HepG2 (cell line): ENCODE results near the gene F13B. TPM values are rescaled to one million over a fixed set of nuclear protein-coding genes. Genes with fewer than 3 reads are reported as not detected.

Experiments used
- ATAC-seq: fragments of 200-7000 bp; cut with Tn5 transposase; 3 replicates; pipeline ENCODE4 v1.9.1; 2020; ENCODE audit warnings: mild to moderate bottlenecking, moderate library complexity
- BruUV-seq: library from RNA; stranded (reverse); fragments of 400-500 nt; replicated peaks from 2 replicates; lab custom pipeline; 2021; lab: Mats Ljungman, UMichigan
- CTCF ChIA-PET: fragments of 300-600 bp; formaldehyde crosslinking; extraction: SDS; loops from one replicate; lab custom pipeline; 2021; ENCODE audit warnings: low total read pairs, inconsistent platforms, low intra/inter-chr PET ratio; lab: Yijun Ruan, JAX
- POLR2A ChIA-PET: fragments of 350-600 bp; sonication (Branson Sonifier 250); formaldehyde crosslinking; loops from one replicate; lab custom pipeline; 2020; ENCODE audit warnings: antibody characterized with exemption, inconsistent platforms; lab: Yijun Ruan, JAX
- DNase-seq: peaks from one replicate; pipeline ENCODE4 v3.0.0-alpha.2; 2015; ENCODE audit warnings: low spot score
- FAIRE-seq: peaks from 3 replicates; lab custom pipeline; 2011; peaks lifted over from hg19 to GRCh38; lab: Jason Lieb, UNC
- H2AFZ ChIP-seq: one replicate; pipeline ENCODE4 v1.6.1; 2011; ENCODE audit warnings: low read length, inconsistent platforms
- H3K27ac ChIP-seq: fragments of 300-600 bp; 3 replicates; pipeline ENCODE4 v1.8.0; 2011; ENCODE audit warnings: mixed run types, mild to moderate bottlenecking, mixed read lengths, low read length, inconsistent platforms; ENCODE audit not compliant: insufficient read depth; ENCODE audit errors: extremely low read length
- H3K27me3 ChIP-seq, 2 experiments: fragments of 200-600 bp in 1 of 2; 2 replicates in 1 of 2; 3 replicates in 1 of 2; pipeline versions ENCODE4 v1.6.0 to v1.8.0; 2011; ENCODE audit warnings: low read length in 2 of 2, mild to moderate bottlenecking in 2 of 2, moderate library complexity in 2 of 2, inconsistent platforms in 1 of 2; ENCODE audit not compliant: insufficient read depth in 2 of 2, control insufficient read depth in 1 of 2
- H3K36me3 ChIP-seq, 2 experiments: fragments of 200-600 bp in 1 of 2; replicated peaks in 1 of 2; 2 replicates in 1 of 2; 3 replicates in 1 of 2; pipeline versions ENCODE4 v1.5.1 to v1.8.0; 2011; ENCODE audit warnings: low read length in 2 of 2, inconsistent platforms in 1 of 2; ENCODE audit not compliant: insufficient read depth in 2 of 2, control insufficient read depth in 1 of 2
- H3K4me1 ChIP-seq: 2 replicates; pipeline ENCODE4 v1.5.1; 2012; ENCODE audit warnings: low read length, inconsistent platforms; ENCODE audit not compliant: insufficient read depth
- H3K4me2 ChIP-seq: 2 replicates; pipeline ENCODE4 v1.6.0; 2011; ENCODE audit warnings: low read depth, low read length, inconsistent platforms
- H3K4me3 ChIP-seq, 3 experiments: fragments of 200-600 bp in 1 of 3; sonication (generic), shearing (Covaris generic) in 1 of 3; replicated peaks in 1 of 3; 2 replicates each; pipeline ENCODE4 v1.5.1; 2011 to 2016; ENCODE audit warnings: low read length in 3 of 3, inconsistent platforms in 2 of 3, low read depth in 2 of 3, mild to moderate bottlenecking in 2 of 3, control low read depth in 1 of 3, mixed read lengths in 1 of 3; ENCODE audit not compliant: insufficient read depth in 1 of 3
- H3K79me2 ChIP-seq: one replicate; pipeline ENCODE4 v1.6.1; 2011; ENCODE audit warnings: low read length, inconsistent platforms; ENCODE audit not compliant: insufficient read depth
- H3K9ac ChIP-seq: 2 replicates; pipeline ENCODE4 v1.6.0; 2011; ENCODE audit warnings: mild to moderate bottlenecking, low read depth, low read length, inconsistent platforms; ENCODE audit not compliant: insufficient read depth
- H3K9me3 ChIP-seq: 2 replicates; pipeline ENCODE4 v1.5.1; 2012; ENCODE audit warnings: mild to moderate bottlenecking, low read length
- H4K20me1 ChIP-seq: 2 replicates; pipeline ENCODE4 v1.6.0; 2011; ENCODE audit warnings: inconsistent platforms, mild to moderate bottlenecking, low read length, moderate library complexity; ENCODE audit not compliant: insufficient read depth
- ASH2L ChIP-seq: fragments of 300-600, 200-600 bp; sonication (generic); IDR thresholded peaks from 2 replicates; pipeline ENCODE4 v1.7.0; 2017; ENCODE audit warnings: low read depth, mild to moderate bottlenecking, moderate library complexity, mixed read lengths, low read length; ENCODE audit not compliant: insufficient read length
- ATRX ChIP-seq: sonication (generic); formaldehyde crosslinking; IDR thresholded peaks from 2 replicates; pipeline ENCODE4 v1.4.0; 2020; ENCODE audit warnings: missing genetic modification reagents, borderline replicate concordance
- BRCA1 ChIP-seq: sonication (generic); formaldehyde crosslinking; IDR thresholded peaks from 2 replicates; pipeline ENCODE4 v1.4.0; 2020; ENCODE audit warnings: missing genetic modification reagents
- ELF1 ChIP-seq: sonication (generic); formaldehyde crosslinking; IDR thresholded peaks from 2 replicates; pipeline ENCODE4 v1.4.0; 2020; ENCODE audit warnings: missing genetic modification reagents
- ISL2 ChIP-seq: sonication (generic); formaldehyde crosslinking; IDR thresholded peaks from 2 replicates; pipeline ENCODE4 v1.5.0; 2020; ENCODE audit warnings: missing genetic modification reagents
- MXD4 ChIP-seq: IDR thresholded peaks from 2 replicates; pipeline ENCODE4 v1.6.1; 2016; ENCODE audit warnings: mild to moderate bottlenecking, missing biosample characterization, missing genetic modification reagents
- WGBS: methylation state at CpG from one replicate; pipeline ENCODE4 v1.1.6; 2017; ENCODE audit warnings: low lambda C conversion rate; 5-methylcytosine and 5-hydroxymethylcytosine counted together
- in situ Hi-C: cut with HindIII; loops from 2 replicates; pipeline ENCODE4 v1.10.0; 2017; ENCODE audit warnings: low pct_unique_long_range_greater_than_20kb; ENCODE audit not compliant: extremely low pct_ligation_motif_present
- intact Hi-C: fragments of 100-400 bp; cut with micrococcal nuclease; formaldehyde crosslinking; loops from one replicate; pipeline ENCODE4 v1.10.0; 2022; ENCODE audit not compliant: unreplicated experiment
- polyA plus RNA-seq, 8 experiments: library from polyadenylated mRNA; depleted of rRNA in 3 of 8; stranded (reverse) in 7 of 8; unstranded in 1 of 8; fragments of >200 nt; fragmentation: Illumina TruSeq in 4 of 8; extraction: Trizol in 4 of 8; gene quantifications; 2 replicates each; pipeline versions ENCODE4 v1.2.1 to v1.2.3, GENCODE V29; 2011 to 2016; ENCODE audit warnings: low read depth in 4 of 8, missing spikeins in 1 of 8, mixed read lengths in 1 of 8; ENCODE audit not compliant: insufficient read depth in 1 of 8
- total RNA-seq, 5 experiments: library from RNA; depleted of rRNA; stranded (reverse); fragments of >200 nt; fragmentation: Illumina TruSeq; extraction: Trizol; gene quantifications; 2 replicates each; pipeline ENCODE4 v1.2.3, GENCODE V29; 2016; ENCODE audit warnings: low read depth in 1 of 5
- TF ChIP-seq, protein P1 (sequence below): IDR thresholded peaks from 2 replicates; pipeline ENCODE4 v1.6.1; 2016; ENCODE audit warnings: low read depth, borderline replicate concordance
- TF ChIP-seq, protein P2 (sequence below): sonication (generic); formaldehyde crosslinking; IDR thresholded peaks from 2 replicates; pipeline ENCODE4 v1.4.0; 2020; ENCODE audit warnings: mild to moderate bottlenecking, missing genetic modification reagents
- TF ChIP-seq, protein P3 (sequence below): sonication (generic); formaldehyde crosslinking; IDR thresholded peaks from 2 replicates; pipeline ENCODE4 v1.5.1; 2020; ENCODE audit warnings: mild to moderate bottlenecking, missing genetic modification reagents, borderline replicate concordance

The F13B gene
- total and polyA plus RNA-seq, 2 of the 13 experiments (the other 11 are each of a cell fraction or from before 2014, with no cell fraction given) = 0.41 to 2.7 TPM

DNA sequence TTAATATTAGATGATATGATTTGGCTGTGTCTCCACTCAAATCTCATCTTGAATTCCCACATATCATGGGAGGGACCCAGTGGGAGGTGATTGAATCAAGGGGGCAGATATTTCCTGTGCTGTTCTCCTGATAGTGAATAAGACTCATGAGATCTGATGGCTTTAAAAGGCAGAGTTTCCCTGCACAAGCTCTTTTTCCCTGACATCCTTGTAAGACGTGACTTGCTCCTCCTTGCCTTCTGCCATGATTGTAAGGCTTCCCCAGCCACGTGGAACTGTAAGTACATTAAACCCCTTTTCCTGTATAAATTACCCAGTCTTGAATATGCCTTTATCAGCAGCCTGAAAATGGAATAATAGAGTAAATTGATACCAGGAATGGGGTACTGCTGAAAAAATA is 13.3 kb upstream of the F13B start:
- no peak overlapping the region for H3K27ac ChIP-seq
- H3K9ac ChIP-seq = no peak overlapping the region
- 94% methylated on average over 2 of the region's 2 CpGs for WGBS
- no peaks in the 10 kb centered on the region for H3K27me3 ChIP-seq
- no peaks in the 10 kb centered on the region for H3K79me2 ChIP-seq
- H3K4me1 ChIP-seq = no peaks in the 10 kb centered on the region
- in situ Hi-C loops (no loop called here), intact Hi-C loops (no loop called here)
- peaks cover 0 to 15% of the 10 kb centered on the region in 2 experiments; a peak in 2 of 5 replicates for H3K36me3 ChIP-seq
- no peak overlapping the region for H3K4me2 ChIP-seq
- DNase-seq = no peak
- FAIRE-seq = no peak
- ChIA-PET POLR2A (no interaction called here), CTCF (no interaction called here)
- H4K20me1 ChIP-seq = no peaks in the 10 kb centered on the region
- TF ChIP-seq ISL2 (CRISPR knock-in tag) = no peak
- TF ChIP-seq ASH2L = no peak
- no peak overlapping the region for H2AFZ ChIP-seq
- no peak for ATAC-seq
- H3K4me3 ChIP-seq = no peak overlapping the region
- no TSS peak for BruUV-seq
- H3K9me3 ChIP-seq = peaks cover 23% of the 10 kb centered on the region

DNA sequence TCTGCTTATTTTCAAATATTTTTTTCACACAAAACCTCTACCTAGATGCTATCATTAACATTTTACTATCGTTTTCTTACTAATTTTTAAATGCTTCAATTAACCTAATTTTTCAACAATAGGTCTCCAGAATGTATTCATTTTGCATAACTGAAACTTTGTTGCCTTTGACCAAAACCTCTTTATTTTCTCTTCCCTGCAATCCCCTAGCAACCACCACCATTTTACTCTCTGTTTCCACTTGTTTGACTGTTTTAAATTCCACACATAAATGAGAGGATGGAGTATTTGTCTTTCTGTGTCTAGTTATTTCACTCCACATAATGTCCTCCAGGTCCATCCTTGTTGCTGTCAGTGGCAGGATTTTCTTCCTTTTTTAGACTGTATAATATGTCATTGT is 9.5 kb upstream of the F13B start:
- H4K20me1 ChIP-seq = no peaks in the 10 kb centered on the region
- no peaks in the 10 kb centered on the region for H3K27me3 ChIP-seq
- H2AFZ ChIP-seq = no peak overlapping the region
- FAIRE-seq (no peak), ATAC-seq (no peak), DNase-seq (no peak)
- H3K9ac ChIP-seq = no peak overlapping the region
- no TSS peak for BruUV-seq
- no peak overlapping the region for H3K4me2 ChIP-seq
- no peaks in the 10 kb centered on the region for H3K4me1 ChIP-seq
- TF ChIP-seq ELF1 (CRISPR knock-in tag) (no peak), ATRX (CRISPR knock-in tag) (no peak), BRCA1 (CRISPR knock-in tag) (no peak), MXD4 (CRISPR knock-in tag) (no peak)
- TF ChIP-seq, protein P1, sequence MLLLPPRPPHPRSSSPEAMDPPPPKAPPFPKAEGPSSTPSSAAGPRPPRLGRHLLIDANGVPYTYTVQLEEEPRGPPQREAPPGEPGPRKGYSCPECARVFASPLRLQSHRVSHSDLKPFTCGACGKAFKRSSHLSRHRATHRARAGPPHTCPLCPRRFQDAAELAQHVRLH (CRISPR knock-in tag) = no peak
- TF ChIP-seq, protein P2, sequence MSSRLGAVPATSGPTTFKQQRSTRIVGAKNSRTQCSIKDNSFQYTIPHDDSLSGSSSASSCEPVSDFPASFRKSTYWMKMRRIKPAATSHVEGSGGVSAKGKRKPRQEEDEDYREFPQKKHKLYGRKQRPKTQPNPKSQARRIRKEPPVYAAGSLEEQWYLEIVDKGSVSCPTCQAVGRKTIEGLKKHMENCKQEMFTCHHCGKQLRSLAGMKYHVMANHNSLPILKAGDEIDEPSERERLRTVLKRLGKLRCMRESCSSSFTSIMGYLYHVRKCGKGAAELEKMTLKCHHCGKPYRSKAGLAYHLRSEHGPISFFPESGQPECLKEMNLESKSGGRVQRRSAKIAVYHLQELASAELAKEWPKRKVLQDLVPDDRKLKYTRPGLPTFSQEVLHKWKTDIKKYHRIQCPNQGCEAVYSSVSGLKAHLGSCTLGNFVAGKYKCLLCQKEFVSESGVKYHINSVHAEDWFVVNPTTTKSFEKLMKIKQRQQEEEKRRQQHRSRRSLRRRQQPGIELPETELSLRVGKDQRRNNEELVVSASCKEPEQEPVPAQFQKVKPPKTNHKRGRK = no peak
- TF ChIP-seq, protein P3, sequence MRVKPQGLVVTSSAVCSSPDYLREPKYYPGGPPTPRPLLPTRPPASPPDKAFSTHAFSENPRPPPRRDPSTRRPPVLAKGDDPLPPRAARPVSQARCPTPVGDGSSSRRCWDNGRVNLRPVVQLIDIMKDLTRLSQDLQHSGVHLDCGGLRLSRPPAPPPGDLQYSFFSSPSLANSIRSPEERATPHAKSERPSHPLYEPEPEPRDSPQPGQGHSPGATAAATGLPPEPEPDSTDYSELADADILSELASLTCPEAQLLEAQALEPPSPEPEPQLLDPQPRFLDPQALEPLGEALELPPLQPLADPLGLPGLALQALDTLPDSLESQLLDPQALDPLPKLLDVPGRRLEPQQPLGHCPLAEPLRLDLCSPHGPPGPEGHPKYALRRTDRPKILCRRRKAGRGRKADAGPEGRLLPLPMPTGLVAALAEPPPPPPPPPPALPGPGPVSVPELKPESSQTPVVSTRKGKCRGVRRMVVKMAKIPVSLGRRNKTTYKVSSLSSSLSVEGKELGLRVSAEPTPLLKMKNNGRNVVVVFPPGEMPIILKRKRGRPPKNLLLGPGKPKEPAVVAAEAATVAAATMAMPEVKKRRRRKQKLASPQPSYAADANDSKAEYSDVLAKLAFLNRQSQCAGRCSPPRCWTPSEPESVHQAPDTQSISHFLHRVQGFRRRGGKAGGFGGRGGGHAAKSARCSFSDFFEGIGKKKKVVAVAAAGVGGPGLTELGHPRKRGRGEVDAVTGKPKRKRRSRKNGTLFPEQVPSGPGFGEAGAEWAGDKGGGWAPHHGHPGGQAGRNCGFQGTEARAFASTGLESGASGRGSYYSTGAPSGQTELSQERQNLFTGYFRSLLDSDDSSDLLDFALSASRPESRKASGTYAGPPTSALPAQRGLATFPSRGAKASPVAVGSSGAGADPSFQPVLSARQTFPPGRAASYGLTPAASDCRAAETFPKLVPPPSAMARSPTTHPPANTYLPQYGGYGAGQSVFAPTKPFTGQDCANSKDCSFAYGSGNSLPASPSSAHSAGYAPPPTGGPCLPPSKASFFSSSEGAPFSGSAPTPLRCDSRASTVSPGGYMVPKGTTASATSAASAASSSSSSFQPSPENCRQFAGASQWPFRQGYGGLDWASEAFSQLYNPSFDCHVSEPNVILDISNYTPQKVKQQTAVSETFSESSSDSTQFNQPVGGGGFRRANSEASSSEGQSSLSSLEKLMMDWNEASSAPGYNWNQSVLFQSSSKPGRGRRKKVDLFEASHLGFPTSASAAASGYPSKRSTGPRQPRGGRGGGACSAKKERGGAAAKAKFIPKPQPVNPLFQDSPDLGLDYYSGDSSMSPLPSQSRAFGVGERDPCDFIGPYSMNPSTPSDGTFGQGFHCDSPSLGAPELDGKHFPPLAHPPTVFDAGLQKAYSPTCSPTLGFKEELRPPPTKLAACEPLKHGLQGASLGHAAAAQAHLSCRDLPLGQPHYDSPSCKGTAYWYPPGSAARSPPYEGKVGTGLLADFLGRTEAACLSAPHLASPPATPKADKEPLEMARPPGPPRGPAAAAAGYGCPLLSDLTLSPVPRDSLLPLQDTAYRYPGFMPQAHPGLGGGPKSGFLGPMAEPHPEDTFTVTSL (CRISPR knock-in tag) = no peak
- TF ChIP-seq, all 625 proteins: peak for 0
- ChIA-PET POLR2A (no interaction called here), CTCF (no interaction called here)
- intact Hi-C loops = no loop called here
- Histone ChIP-seq H3K27ac (no peak overlapping the region), H3K4me3 (no peak overlapping the region), H3K36me3 (no peaks in the 10 kb centered on the region), H3K9me3 (peaks cover 11% of the 10 kb centered on the region), H3K79me2 (no peaks in the 10 kb centered on the region)
- in situ Hi-C loops = no loop called here
- WGBS = 0% methylated on average over 1 of the region's 1 CpG
